H9 (cell line): Measurements from ENCODE around the gene SSRP1. TPM values are rescaled to one million over a fixed set of nuclear protein-coding genes. Genes with fewer than 3 reads are reported as not detected.

Experiments used
- DNase-seq: peaks from one replicate; pipeline ENCODE4 v3.0.0-alpha.2; 2017
- H2AFZ ChIP-seq: one replicate; pipeline ENCODE4 v1.6.1; 2013; ENCODE audit warnings: mild to moderate bottlenecking, low read length, control low read depth, moderate library complexity
- H2AK5ac ChIP-seq: 2 replicates; pipeline ENCODE4 v1.6.1; 2013; ENCODE audit warnings: low read length, control low read depth, mixed read lengths; ENCODE audit not compliant: insufficient read length
- H2BK120ac ChIP-seq: one replicate; pipeline ENCODE4 v1.6.1; 2013; ENCODE audit warnings: low read depth, mild to moderate bottlenecking, low read length, control low read depth, inconsistent platforms; ENCODE audit not compliant: poor library complexity, severe bottlenecking
- H2BK12ac ChIP-seq: 2 replicates; pipeline ENCODE4 v1.6.1; 2013; ENCODE audit warnings: low read length, control low read depth, mixed read lengths, low read depth; ENCODE audit not compliant: insufficient read length
- H2BK15ac ChIP-seq: 2 replicates; pipeline ENCODE4 v1.6.1; 2013; ENCODE audit warnings: low read depth, low read length, control low read depth
- H2BK20ac ChIP-seq: one replicate; pipeline ENCODE4 v1.6.1; 2013; ENCODE audit warnings: low read depth, mild to moderate bottlenecking, low read length, control low read depth, inconsistent platforms; ENCODE audit not compliant: poor library complexity, severe bottlenecking
- H2BK5ac ChIP-seq: 2 replicates; pipeline ENCODE4 v1.6.1; 2013; ENCODE audit warnings: low read length, control low read depth, mixed read lengths; ENCODE audit not compliant: insufficient read length
- H3K14ac ChIP-seq: 2 replicates; pipeline ENCODE4 v1.6.1; 2013; ENCODE audit warnings: low read length, control low read depth; ENCODE audit not compliant: insufficient read depth
- H3K18ac ChIP-seq: 2 replicates; pipeline ENCODE4 v1.6.1; 2013; ENCODE audit warnings: low read depth, mild to moderate bottlenecking, mixed read lengths, low read length, control low read depth; ENCODE audit not compliant: insufficient read length
- H3K23ac ChIP-seq: 2 replicates; pipeline ENCODE4 v1.6.1; 2013; ENCODE audit warnings: low read length, control low read depth, mixed read lengths, low read depth; ENCODE audit not compliant: insufficient read length
- H3K23me2 ChIP-seq: 2 replicates; pipeline ENCODE4 v1.6.1; 2013; ENCODE audit warnings: low read depth, mild to moderate bottlenecking, mixed read lengths, low read length, control low read depth; ENCODE audit not compliant: insufficient read length, poor library complexity, severe bottlenecking
- H3K27ac ChIP-seq: 2 replicates; pipeline ENCODE4 v1.5.1; 2013; ENCODE audit warnings: low read length, control low read depth, mixed read lengths, low read depth; ENCODE audit not compliant: insufficient read length
- H3K27me3 ChIP-seq: 2 replicates; pipeline ENCODE4 v1.6.1; 2013; ENCODE audit warnings: low read length, control low read depth, inconsistent platforms; ENCODE audit not compliant: insufficient read depth
- H3K4ac ChIP-seq: 2 replicates; pipeline ENCODE4 v1.6.1; 2013; ENCODE audit warnings: low read depth, mild to moderate bottlenecking, control low read depth, inconsistent platforms, low read length, moderate library complexity
- H3K4me1 ChIP-seq: 2 replicates; pipeline ENCODE4 v1.6.1; 2013; ENCODE audit warnings: low read length, control low read depth, inconsistent platforms; ENCODE audit not compliant: insufficient read depth
- H3K4me2 ChIP-seq: 2 replicates; pipeline ENCODE4 v1.6.1; 2013; ENCODE audit warnings: low read length, control low read depth, mixed read lengths; ENCODE audit not compliant: insufficient read length, insufficient read depth
- H3K56ac ChIP-seq: 2 replicates; pipeline ENCODE4 v1.6.1; 2013; ENCODE audit warnings: low read depth, mild to moderate bottlenecking, mixed read lengths, low read length, control low read depth; ENCODE audit not compliant: insufficient read length
- H3K79me1 ChIP-seq: 2 replicates; pipeline ENCODE4 v1.6.1; 2013; ENCODE audit warnings: low read depth, mild to moderate bottlenecking, moderate library complexity, low read length, control low read depth, inconsistent platforms; ENCODE audit not compliant: insufficient read depth, poor library complexity, severe bottlenecking
- H3K79me2 ChIP-seq: 2 replicates; pipeline ENCODE4 v1.6.1; 2013; ENCODE audit warnings: low read length, control low read depth, inconsistent platforms; ENCODE audit not compliant: insufficient read depth
- H3K9ac ChIP-seq: 2 replicates; pipeline ENCODE4 v1.6.1; 2013; ENCODE audit warnings: low read length, control low read depth, mixed read lengths; ENCODE audit not compliant: insufficient read length; ENCODE audit errors: extremely low read depth
- H3K9me3 ChIP-seq: one replicate; pipeline ENCODE4 v1.6.1; 2013; ENCODE audit warnings: low read depth, low read length, inconsistent platforms; ENCODE audit not compliant: control insufficient read depth
- H3T11ph ChIP-seq: one replicate; pipeline ENCODE4 v1.6.1; 2013; ENCODE audit warnings: mild to moderate bottlenecking, low read length, control low read depth, inconsistent platforms
- H4K20me1 ChIP-seq: one replicate; pipeline ENCODE4 v1.6.1; 2013; ENCODE audit not compliant: control insufficient read depth, insufficient read length, insufficient read depth
- H4K5ac ChIP-seq: 2 replicates; pipeline ENCODE4 v1.6.1; 2013; ENCODE audit warnings: low read depth, mild to moderate bottlenecking, mixed read lengths, low read length, control low read depth; ENCODE audit not compliant: insufficient read length
- H4K8ac ChIP-seq: replicated peaks from 2 replicates; pipeline ENCODE4 v1.6.1; 2013; ENCODE audit warnings: low read length, control low read depth, mixed read lengths, low read depth; ENCODE audit not compliant: insufficient read length
- H4K91ac ChIP-seq: 2 replicates; pipeline ENCODE4 v1.6.1; 2013; ENCODE audit warnings: low read depth, mild to moderate bottlenecking, moderate library complexity, mixed read lengths, low read length, control low read depth; ENCODE audit not compliant: insufficient read length
- H3K27ac Mint-ChIP-seq, 3 experiments: 2 replicates in 2 of 3; 3 replicates in 1 of 3; pipeline ENCODE4 v1.8.0; 2020 to 2021; ENCODE audit warnings: mixed read lengths in 3 of 3, mild to moderate bottlenecking in 1 of 3, moderate library complexity in 1 of 3
- H3K27me3 Mint-ChIP-seq: 2 replicates; pipeline ENCODE4 v1.8.0; 2021; ENCODE audit warnings: low read depth, mild to moderate bottlenecking, moderate library complexity, mixed read lengths
- H3K36me3 Mint-ChIP-seq, 3 experiments: 2 replicates in 2 of 3; 3 replicates in 1 of 3; pipeline ENCODE4 v1.8.0; 2020 to 2021; ENCODE audit warnings: low read depth in 3 of 3, mixed read lengths in 3 of 3; ENCODE audit not compliant: insufficient read depth in 1 of 3
- H3K4me1 Mint-ChIP-seq, 2 experiments: 2 replicates each; pipeline ENCODE4 v1.8.0; 2020; ENCODE audit warnings: mixed read lengths in 2 of 2
- H3K4me3 Mint-ChIP-seq, 2 experiments: 2 replicates in 1 of 2; 3 replicates in 1 of 2; pipeline ENCODE4 v1.8.0; 2020 to 2021; ENCODE audit warnings: mild to moderate bottlenecking in 2 of 2, mixed read lengths in 2 of 2, moderate library complexity in 1 of 2
- H3K9me3 Mint-ChIP-seq, 2 experiments: 2 replicates in 1 of 2; 3 replicates in 1 of 2; pipeline ENCODE4 v1.8.0; 2020; ENCODE audit warnings: mild to moderate bottlenecking in 2 of 2, mixed read lengths in 2 of 2, moderate library complexity in 1 of 2
- CTCF ChIP-seq: fragments of 200-600 bp; sonication (generic); conservative IDR thresholded peaks from 3 replicates; pipeline ENCODE4 v1.8.0; 2021; ENCODE audit warnings: antibody characterized with exemption, mild to moderate bottlenecking
- WGBS: extraction: QIAGEN DNeasy Blood & Tissue Kit; methylation state at CpG from one replicate; pipeline ENCODE4 v1.1.7; 2013; ENCODE audit warnings: missing lambda C conversion rate, low lambda C conversion rate, mixed read lengths; ENCODE audit not compliant: insufficient read length; ENCODE audit errors: extremely low coverage; 5-methylcytosine and 5-hydroxymethylcytosine counted together
- total RNA-seq: library from RNA; stranded (reverse); gene quantifications from 2 replicates; pipeline ENCODE4 v1.2.1, GENCODE V29; 2021

Gene SSRP1
- total RNA-seq, 1 experiment from 2014 or later: 202 TPM

DNA sequence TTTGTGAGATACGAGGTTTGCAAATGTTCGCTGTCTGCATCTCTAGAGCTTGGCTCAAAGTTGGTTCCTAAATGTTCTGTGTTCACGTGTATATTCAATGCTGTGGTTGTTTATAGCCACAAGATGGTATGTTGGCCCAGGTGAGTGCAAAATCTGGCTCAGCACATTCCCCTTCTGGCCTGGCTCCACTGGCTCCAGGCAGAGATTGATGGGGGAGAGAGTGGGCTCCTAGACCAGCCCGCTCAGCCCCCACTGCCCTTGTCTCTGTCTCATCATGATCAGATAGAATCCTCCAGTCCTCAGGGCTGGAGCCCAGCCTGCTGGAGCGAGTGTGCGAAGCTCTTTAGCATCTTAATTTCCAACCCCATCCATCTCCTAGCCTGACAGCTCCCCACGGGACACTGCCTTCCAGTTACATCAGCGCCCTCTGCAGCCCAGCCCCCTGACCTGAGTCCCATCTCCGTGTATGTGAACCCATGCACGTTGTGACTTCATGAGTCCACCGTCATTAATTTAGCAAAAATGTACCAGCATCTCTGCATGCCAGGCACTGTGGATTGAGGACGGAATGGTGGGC lies 4.4 kb upstream of the SSRP1 start:
- H3K4ac ChIP-seq: no peak overlapping the region
- no peaks in the 10 kb centered on the region for H3K79me1 ChIP-seq
- H3K9ac ChIP-seq: no peak overlapping the region
- H4K20me1 ChIP-seq: no peaks in the 10 kb centered on the region
- Mint-ChIP-seq H3K36me3 (no peaks in the 10 kb centered on the region; a peak in 3 of 7 replicates), H3K27me3 (peaks cover 23% of the 10 kb centered on the region), H3K27ac (no peak overlapping the region), H3K4me1 (peaks cover 48 to 57% of the 10 kb centered on the region in 2 experiments), H3K4me3 (no peak overlapping the region; a peak in 1 of 5 replicates), H3K9me3 (no peaks in the 10 kb centered on the region)
- H3K9me3 ChIP-seq: no peaks in the 10 kb centered on the region
- H3K56ac ChIP-seq: no peak overlapping the region
- H3K27ac ChIP-seq: no peak overlapping the region
- no peak overlapping the region for H3K14ac ChIP-seq
- H3K23me2 ChIP-seq: peaks cover 2% of the 10 kb centered on the region
- peak; percentile 74 for DNase-seq
- H3K18ac ChIP-seq: no peak overlapping the region
- WGBS: no CpG with 5 or more reads among the region's 12 CpGs
- H4K91ac ChIP-seq: no peak overlapping the region
- H4K5ac ChIP-seq: no peak overlapping the region
- no peak overlapping the region for H2AK5ac ChIP-seq
- H3K27me3 ChIP-seq: no peaks in the 10 kb centered on the region
- no peak overlapping the region for H2AFZ ChIP-seq
- no peaks in the 10 kb centered on the region; the same call in 1 of the 2 replicates for H3K79me2 ChIP-seq
- peaks cover 3% of the 10 kb centered on the region; the same call in 1 of the 2 replicates for H3K4me1 ChIP-seq
- H3K4me2 ChIP-seq: no peak overlapping the region
- H4K8ac ChIP-seq: no peak overlapping the region
- H2BK12ac ChIP-seq: no peak overlapping the region
- no peak overlapping the region for H3T11ph ChIP-seq
- no peak overlapping the region for H2BK20ac ChIP-seq
- H2BK15ac ChIP-seq: no peak overlapping the region
- TF ChIP-seq CTCF: peak; percentile 52
- no peak overlapping the region for H2BK120ac ChIP-seq
- no peak overlapping the region for H2BK5ac ChIP-seq
- H3K23ac ChIP-seq: no peak overlapping the region
